ENCODE results near the gene PAWR. TPM values are rescaled to one million over a fixed set of nuclear protein-coding genes. Genes with fewer than 3 reads are reported as not detected.

PAWR gene
- polyA plus RNA-seq, 1 donor (not counting 4 experiments of a cell fraction or from before 2014, with no cell fraction given) = 41.1 TPM

DNA sequence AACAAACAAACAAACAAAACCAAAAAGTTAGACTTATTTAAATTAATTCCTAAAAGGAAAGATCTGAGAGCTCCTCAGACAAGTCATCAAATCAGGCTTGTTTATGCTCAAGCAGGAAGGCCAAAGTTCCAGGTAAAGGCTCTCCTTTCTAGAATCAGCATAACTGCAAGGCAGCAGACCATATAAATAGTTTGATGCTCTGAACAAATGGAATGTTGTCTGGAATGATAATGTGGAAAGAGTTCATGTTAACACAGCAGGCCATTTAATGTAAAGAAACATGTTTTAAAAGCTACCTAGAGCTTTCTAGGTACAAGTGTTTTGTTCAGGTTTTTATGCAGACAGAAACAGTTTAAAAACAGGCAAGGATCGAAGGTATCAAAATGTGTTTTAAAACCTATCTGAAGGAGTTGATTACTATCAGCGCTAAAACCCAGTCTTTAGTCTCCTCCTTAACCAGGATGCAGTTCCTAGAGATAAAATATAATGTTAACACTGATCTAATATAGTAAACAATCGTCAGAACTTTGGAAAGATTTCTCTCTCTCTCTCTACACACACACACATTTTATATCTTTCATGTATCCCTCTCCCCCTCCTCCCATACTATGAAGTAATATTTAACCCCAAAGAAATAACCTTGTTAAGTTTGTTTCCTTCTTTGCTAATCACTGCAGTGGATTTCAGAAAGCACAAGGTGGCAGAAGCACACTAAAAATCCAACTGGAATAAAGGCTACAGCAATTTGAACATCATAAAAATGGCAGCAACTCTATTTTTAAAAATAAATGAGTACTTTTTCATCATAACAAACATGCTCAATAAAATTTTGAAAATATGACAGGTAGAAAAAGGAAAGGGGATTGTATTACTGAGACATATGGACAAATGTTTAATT is 135.5 kb downstream of the PAWR start:
- no peak for FAIRE-seq
- TF ChIP-seq, protein P1, sequence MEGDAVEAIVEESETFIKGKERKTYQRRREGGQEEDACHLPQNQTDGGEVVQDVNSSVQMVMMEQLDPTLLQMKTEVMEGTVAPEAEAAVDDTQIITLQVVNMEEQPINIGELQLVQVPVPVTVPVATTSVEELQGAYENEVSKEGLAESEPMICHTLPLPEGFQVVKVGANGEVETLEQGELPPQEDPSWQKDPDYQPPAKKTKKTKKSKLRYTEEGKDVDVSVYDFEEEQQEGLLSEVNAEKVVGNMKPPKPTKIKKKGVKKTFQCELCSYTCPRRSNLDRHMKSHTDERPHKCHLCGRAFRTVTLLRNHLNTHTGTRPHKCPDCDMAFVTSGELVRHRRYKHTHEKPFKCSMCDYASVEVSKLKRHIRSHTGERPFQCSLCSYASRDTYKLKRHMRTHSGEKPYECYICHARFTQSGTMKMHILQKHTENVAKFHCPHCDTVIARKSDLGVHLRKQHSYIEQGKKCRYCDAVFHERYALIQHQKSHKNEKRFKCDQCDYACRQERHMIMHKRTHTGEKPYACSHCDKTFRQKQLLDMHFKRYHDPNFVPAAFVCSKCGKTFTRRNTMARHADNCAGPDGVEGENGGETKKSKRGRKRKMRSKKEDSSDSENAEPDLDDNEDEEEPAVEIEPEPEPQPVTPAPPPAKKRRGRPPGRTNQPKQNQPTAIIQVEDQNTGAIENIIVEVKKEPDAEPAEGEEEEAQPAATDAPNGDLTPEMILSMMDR (optimal IDR thresholded peaks at IDR 0.05 in 1 of 3, IDR thresholded peaks at IDR 0.05 in 1 of 3, conservative IDR thresholded peaks at IDR 0.05 in 1 of 3; ENCODE audit: extremely low read depth in 1 of 3, insufficient read depth in 2 of 3, low read length in 3 of 3) = peak in 2 of 3 experiments; percentile 21 to 47
- no peak for TF ChIP-seq EZH2 (IDR thresholded peaks at IDR 0.05; ENCODE audit: low read length)
- H3K4me2 ChIP-seq (ENCODE audit: control insufficient read depth, extremely low read depth, insufficient read depth, low read depth, low read length) = no peak overlapping the region
- no peak overlapping the region for H3K9ac ChIP-seq (ENCODE audit: control insufficient read depth, extremely low read depth, insufficient read depth, low read length)
- dilution Hi-C loops (cut with MboI; ENCODE audit: extremely low pct_ligation_motif_present, low sequenced_read_pairs) = no loop called here
- H3K4me1 ChIP-seq (ENCODE audit: control insufficient read depth, extremely low read depth, insufficient read depth, low read length) = no peaks in the 10 kb centered on the region
- no peak overlapping the region for H2AFZ ChIP-seq (ENCODE audit: control insufficient read depth, low read length)
- no peaks in the 10 kb centered on the region for H4K20me1 ChIP-seq (ENCODE audit: control insufficient read depth, extremely low read depth, insufficient read depth, low read length)
- H3K79me2 ChIP-seq (ENCODE audit: control insufficient read depth, insufficient read depth, low read length) = no peaks in the 10 kb centered on the region
- no peak overlapping the region for H3K4me3 ChIP-seq (ENCODE audit: control insufficient read depth in 2 of 3, extremely low read depth in 1 of 3, insufficient read depth in 2 of 3, low read depth in 1 of 3, low read length in 3 of 3)
- H3K27ac ChIP-seq (ENCODE audit: control insufficient read depth, insufficient read depth, low read length) = no peak overlapping the region
- H3K9me3 ChIP-seq (ENCODE audit: control insufficient read depth, low read depth, low read length) = peaks cover 17% of the 10 kb centered on the region
- peaks cover 7 to 11% of the 10 kb centered on the region in 2 experiments for H3K36me3 ChIP-seq (ENCODE audit: control insufficient read depth in 2 of 2, extremely low read depth in 1 of 2, insufficient read depth in 2 of 2, low read length in 2 of 2)
- H3K27me3 ChIP-seq (ENCODE audit: control insufficient read depth, extremely low read depth, insufficient read depth, low read length) = no peaks in the 10 kb centered on the region
- no peaks in the 10 kb centered on the region for H3K9me1 ChIP-seq (ENCODE audit: control insufficient read depth, extremely low read depth, insufficient read depth, low read length)
- DNase-seq (ENCODE audit: low read depth, low spot score) = no peak

DNA sequence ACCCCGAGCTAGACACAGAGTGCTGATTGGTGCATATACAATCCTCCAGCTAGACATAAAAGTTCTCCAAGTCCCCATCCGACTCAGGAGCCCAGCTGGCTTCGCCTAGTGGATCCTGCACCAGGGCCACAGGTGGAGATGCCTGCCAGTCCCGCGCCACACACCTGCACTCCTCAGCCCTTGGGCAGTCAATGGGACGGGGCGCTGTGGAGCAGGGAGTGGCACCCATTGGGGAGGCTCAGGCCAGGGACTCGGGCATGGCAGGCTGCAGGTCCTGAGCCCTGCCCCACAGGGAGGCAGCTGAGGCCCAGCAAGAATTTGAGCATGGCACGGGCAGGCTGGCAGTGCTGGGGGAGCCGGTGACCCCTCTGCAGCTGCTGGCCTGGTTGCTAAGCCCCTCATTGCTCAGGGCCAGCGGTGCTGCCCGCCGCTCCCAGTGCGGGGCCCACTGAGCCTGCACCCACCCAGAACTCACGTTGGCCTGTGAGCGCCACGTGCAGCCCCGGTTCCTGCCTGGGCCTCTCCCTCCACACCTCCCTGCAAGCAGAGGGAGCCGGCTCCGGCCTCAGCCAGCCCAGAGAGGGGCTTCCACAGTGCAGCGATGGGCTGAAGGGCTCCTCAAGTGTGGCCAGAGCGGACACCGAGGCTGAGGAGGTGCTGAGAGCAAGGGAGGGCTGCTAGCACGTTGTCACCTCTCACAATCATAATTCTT is 136.7 kb downstream of the PAWR start:
- no peak overlapping the region for H3K27ac ChIP-seq (ENCODE audit: control insufficient read depth, insufficient read depth, low read length)
- FAIRE-seq (no peak), DNase-seq (ENCODE audit: low read depth, low spot score) (no peak)
- dilution Hi-C loops (cut with MboI; ENCODE audit: extremely low pct_ligation_motif_present, low sequenced_read_pairs) = no loop called here
- no peak overlapping the region for H2AFZ ChIP-seq (ENCODE audit: control insufficient read depth, low read length)
- peaks cover 7 to 11% of the 10 kb centered on the region in 2 experiments for H3K36me3 ChIP-seq (ENCODE audit: control insufficient read depth in 2 of 2, extremely low read depth in 1 of 2, insufficient read depth in 2 of 2, low read length in 2 of 2)
- H3K9me1 ChIP-seq (ENCODE audit: control insufficient read depth, extremely low read depth, insufficient read depth, low read length) = no peaks in the 10 kb centered on the region
- no peak for TF ChIP-seq EZH2 (IDR thresholded peaks at IDR 0.05; ENCODE audit: low read length)
- TF ChIP-seq, protein P1 (optimal IDR thresholded peaks at IDR 0.05 in 1 of 3, IDR thresholded peaks at IDR 0.05 in 1 of 3, conservative IDR thresholded peaks at IDR 0.05 in 1 of 3; ENCODE audit: extremely low read depth in 1 of 3, insufficient read depth in 2 of 3, low read length in 3 of 3) = no peak
- no peak overlapping the region for H3K4me2 ChIP-seq (ENCODE audit: control insufficient read depth, extremely low read depth, insufficient read depth, low read depth, low read length)
- H3K4me3 ChIP-seq (ENCODE audit: control insufficient read depth in 2 of 3, extremely low read depth in 1 of 3, insufficient read depth in 2 of 3, low read depth in 1 of 3, low read length in 3 of 3) = no peak overlapping the region
- H4K20me1 ChIP-seq (ENCODE audit: control insufficient read depth, extremely low read depth, insufficient read depth, low read length) = no peaks in the 10 kb centered on the region
- H3K9ac ChIP-seq (ENCODE audit: control insufficient read depth, extremely low read depth, insufficient read depth, low read length) = no peak overlapping the region
- no peaks in the 10 kb centered on the region for H3K79me2 ChIP-seq (ENCODE audit: control insufficient read depth, insufficient read depth, low read length)
- H3K9me3 ChIP-seq (ENCODE audit: control insufficient read depth, low read depth, low read length) = peaks cover 17% of the 10 kb centered on the region
- no peaks in the 10 kb centered on the region for H3K4me1 ChIP-seq (ENCODE audit: control insufficient read depth, extremely low read depth, insufficient read depth, low read length)
- no peaks in the 10 kb centered on the region for H3K27me3 ChIP-seq (ENCODE audit: control insufficient read depth, extremely low read depth, insufficient read depth, low read length)
